Aorta (tissue), 5 donors: ENCODE data around the gene KRT4. TPM values are rescaled to one million over a fixed set of nuclear protein-coding genes. Genes with fewer than 3 reads are reported as not detected.
A peak's percentile ranks its signal among the peaks of the same experiment; 100 is the strongest.
"Not testable (repeated sequence)": the region's sequence is repeated elsewhere in the genome, so short reads cannot be mapped to it uniquely, and the experiment has no call there.

ENCODE experiments used
- ATAC-seq: fragments of 200-7000 bp; cut with Tn5 transposase; one replicate; pipeline ENCODE4 v1.9.1; 2022; ENCODE audit warnings: moderate library complexity; ENCODE audit not compliant: low FRiP score
- DNase-seq, 2 donors: peaks; one replicate each; pipeline ENCODE4 v3.0.0-alpha.2; 2020
- H3K27ac ChIP-seq, 2 donors: one replicate each; pipeline ENCODE4 v1.5.1; 2013; ENCODE audit warnings: low read length in 2 of 2, mild to moderate bottlenecking in 2 of 2, moderate library complexity in 2 of 2, control low read depth in 1 of 2, inconsistent platforms in 1 of 2, low read depth in 1 of 2
- H3K27me3 ChIP-seq, 2 donors: one replicate each; pipeline ENCODE4 v1.6.1; 2013; ENCODE audit warnings: control low read depth in 1 of 2, low read length in 1 of 2, mild to moderate bottlenecking in 1 of 2, moderate library complexity in 1 of 2; ENCODE audit not compliant: insufficient read depth in 2 of 2, control insufficient read depth in 1 of 2
- H3K36me3 ChIP-seq, 2 donors: one replicate each; pipeline ENCODE4 v1.6.1; 2013; ENCODE audit warnings: control low read depth in 1 of 2, low read length in 1 of 2, mild to moderate bottlenecking in 1 of 2; ENCODE audit not compliant: insufficient read depth in 2 of 2, control insufficient read depth in 1 of 2
- H3K4me1 ChIP-seq, 2 donors: one replicate each; pipeline ENCODE4 v1.6.1; 2013; ENCODE audit warnings: low read length in 2 of 2, control low read depth in 1 of 2, mild to moderate bottlenecking in 1 of 2, moderate library complexity in 1 of 2; ENCODE audit not compliant: insufficient read depth in 2 of 2, control insufficient read depth in 1 of 2
- H3K4me3 ChIP-seq, 2 donors: one replicate each; pipeline ENCODE4 v1.5.1; 2013; ENCODE audit warnings: low read length in 2 of 2, control low read depth in 1 of 2, mild to moderate bottlenecking in 1 of 2
- H3K9me3 ChIP-seq: one replicate; pipeline ENCODE4 v1.6.1; 2013; ENCODE audit warnings: mild to moderate bottlenecking, low read length; ENCODE audit not compliant: control insufficient read depth
- WGBS, 2 donors: extraction: QIAGEN DNeasy Blood & Tissue Kit; methylation state at CpG; one replicate each; pipeline ENCODE4 v1.1.7; 2013; 5-methylcytosine and 5-hydroxymethylcytosine counted together
- intact Hi-C, 2 donors: fragments of 100-400 bp; cut with DNase I; formaldehyde crosslinking; loops; one replicate each; pipeline versions ENCODE4 v1.14.2 to v1.15.0; 2022
- polyA plus RNA-seq, 2 donors: library from polyadenylated mRNA; stranded (reverse); fragments of 200-250 nt; gene quantifications; one replicate each; pipeline ENCODE4 v1.2.3, GENCODE V29; 2013
- total RNA-seq, 2 donors: library from RNA; stranded (reverse); fragmentation: NEBNext Ultra II Directional; extraction: Animal tissue kit (Norgen Biotek cat#: 25700); gene quantifications; one replicate each; pipeline ENCODE4 v1.2.1, GENCODE V29; 2021
- donor health status: healthy with polysubstance abuse.
- donor health status: Bipolar disorder and iron deficiency.
- donor health status: DM: no; HTN: no; CAD: no.
- donor health status: DM: no; HTN: no; CAD: no.
- donor health status: DM: yes; HTN: yes; CAD: no.

Gene KRT4
- total and polyA plus RNA-seq, 4 donors = 3.9 to 4.6 TPM; not detected in 2

- Histone ChIP-seq H3K27me3 (no peaks in the 10 kb centered on the region), H3K4me1 (no peaks in the 10 kb centered on the region), H3K36me3 (no peaks in the 10 kb centered on the region), H3K9me3 (no peaks in the 10 kb centered on the region), H3K4me3 (no peak overlapping the region), H3K27ac (no peak overlapping the region)
- whole genome bisulfite sequencing, 2 donors = 58 to 59% methylated on average over 7 of the region's 7 CpGs
- DNase-seq = no peak
- intact Hi-C loops = no loop called here
- peak; percentile 7 for ATAC-seq
These were observed 15.0 kb downstream of the KRT4 start for GRCh38 chr12:52798671-52799504.

DNA sequence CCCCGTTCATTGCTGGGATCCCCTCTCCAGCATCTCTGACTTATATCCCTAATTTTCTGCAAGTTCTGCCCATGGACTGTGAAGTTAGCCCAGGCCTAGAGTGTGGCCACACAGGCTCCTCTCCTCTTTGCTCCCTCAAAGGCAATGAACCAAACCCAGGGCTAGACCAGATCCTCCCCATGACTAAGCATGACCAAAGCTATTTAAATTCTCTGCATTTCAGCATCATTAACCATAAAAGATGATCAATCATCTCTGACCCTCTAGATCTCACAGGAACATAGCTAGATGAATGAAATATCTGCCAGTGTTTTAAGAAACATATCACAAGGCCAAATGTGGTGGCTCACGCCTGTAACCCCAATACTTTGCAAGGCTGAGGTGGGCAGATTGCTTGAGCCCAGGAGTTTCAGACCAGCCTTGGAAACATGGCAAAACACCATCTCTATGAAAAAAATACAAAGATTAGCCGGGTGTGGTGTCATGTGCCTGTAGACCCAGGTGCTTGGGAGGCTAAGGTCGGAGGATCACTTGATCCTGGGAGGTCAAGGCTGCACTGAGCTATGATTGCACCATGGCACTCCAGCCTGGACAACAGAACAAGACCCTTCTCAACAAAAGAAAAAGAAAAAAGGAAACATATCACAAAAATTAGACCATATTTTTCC lies 15.8 kb downstream of the KRT4 start:
- Histone ChIP-seq H3K27ac (no peak overlapping the region), H3K4me3 (no peak overlapping the region), H3K4me1 (no peaks in the 10 kb centered on the region), H3K27me3 (no peaks in the 10 kb centered on the region), H3K9me3 (no peaks in the 10 kb centered on the region), H3K36me3 (no peaks in the 10 kb centered on the region)
- ATAC-seq (no peak), DNase-seq (no peak)
- intact Hi-C loops = no loop called here
- 91 to 95% methylated on average over 4 of the region's 4 CpGs for WGBS, 2 donors

GRCh38 chr12:52797529-52797894 lies 16.4 kb downstream of the KRT4 start:
- intact Hi-C loops = no loop called here
- H3K27me3 ChIP-seq = no peaks in the 10 kb centered on the region
- no peaks in the 10 kb centered on the region for H3K36me3 ChIP-seq
- H3K4me3 ChIP-seq = no peak overlapping the region
- ATAC-seq (no peak), DNase-seq (no peak)
- H3K9me3 ChIP-seq = no peaks in the 10 kb centered on the region
- H3K27ac ChIP-seq = no peak overlapping the region
- H3K4me1 ChIP-seq = no peaks in the 10 kb centered on the region

DNA sequence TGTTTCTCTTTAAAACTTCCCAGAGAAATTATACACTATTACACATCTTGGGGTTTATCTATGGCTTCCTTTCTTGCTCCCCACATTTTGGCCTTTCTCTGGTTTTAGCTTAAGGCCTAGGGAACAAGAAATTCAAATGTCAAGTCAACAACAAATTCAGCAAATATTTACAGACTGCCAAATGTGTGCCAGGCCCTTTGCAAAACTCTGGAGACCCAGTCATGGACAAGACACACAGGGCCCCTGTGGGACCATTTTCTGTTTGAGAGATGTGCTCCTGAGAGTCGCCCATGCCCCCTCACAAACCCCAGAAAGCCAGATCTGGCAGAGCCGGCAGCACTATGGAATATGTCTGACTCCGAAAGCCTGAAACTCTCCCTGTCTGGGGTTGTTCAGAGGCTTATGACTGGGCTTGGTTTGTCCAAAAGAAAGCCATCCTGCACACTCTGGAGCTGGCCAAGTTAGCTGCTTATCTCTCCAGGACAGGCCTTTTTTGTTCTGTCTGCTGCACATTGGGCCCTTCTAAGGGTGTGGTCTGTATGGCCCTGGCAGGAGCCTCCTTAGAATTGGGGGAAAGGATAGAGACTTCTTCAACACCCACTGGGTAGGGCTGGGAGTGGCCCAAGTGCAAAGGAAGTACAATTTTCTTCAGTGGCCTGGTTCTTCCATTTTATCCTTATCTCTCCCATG lies 16.9 kb downstream of the KRT4 start:
- intact Hi-C loops = no loop called here
- H3K27ac ChIP-seq = no peak overlapping the region
- ATAC-seq (no peak), DNase-seq (no peak)
- H3K27me3 ChIP-seq = no peaks in the 10 kb centered on the region
- H3K4me3 ChIP-seq = no peak overlapping the region
- no peaks in the 10 kb centered on the region for H3K4me1 ChIP-seq
- 84 to 87% methylated on average over 3 of the region's 3 CpGs for WGBS, 2 donors
- H3K36me3 ChIP-seq = no peaks in the 10 kb centered on the region
- H3K9me3 ChIP-seq = no peaks in the 10 kb centered on the region

DNA sequence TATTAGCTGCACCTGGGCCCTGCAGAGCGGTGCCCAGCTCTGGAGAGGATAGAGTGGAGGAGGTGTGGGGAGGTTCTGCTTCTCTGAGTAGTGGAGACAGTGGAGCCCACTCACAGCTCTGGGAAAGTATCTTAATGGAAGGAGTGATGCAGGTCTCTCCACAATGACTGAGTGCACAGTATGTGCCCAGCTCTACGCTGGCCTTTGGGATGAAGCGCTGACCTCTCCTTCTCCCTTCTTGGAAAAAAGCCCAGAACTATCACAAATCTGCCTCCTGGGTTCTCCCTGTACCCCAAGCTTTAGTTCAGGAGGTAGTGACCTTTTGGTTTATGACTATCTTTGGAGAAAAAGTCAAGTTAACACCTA lies 17.5 kb downstream of the KRT4 start:
- H3K4me3 ChIP-seq = no peak overlapping the region
- H3K9me3 ChIP-seq = peaks cover 2% of the 10 kb centered on the region
- no peaks in the 10 kb centered on the region for H3K36me3 ChIP-seq
- H3K4me1 ChIP-seq = no peaks in the 10 kb centered on the region
- ATAC-seq (no peak), DNase-seq (no peak)
- H3K27me3 ChIP-seq = no peaks in the 10 kb centered on the region
- intact Hi-C loops = no loop called here
- no peak overlapping the region for H3K27ac ChIP-seq
- 97 to 98% methylated on average over 3 of the region's 3 CpGs for WGBS, 2 donors

- WGBS, 2 donors = 91 to 92% methylated on average over 17 of the region's 17 CpGs
- Histone ChIP-seq H3K36me3 (no peaks in the 10 kb centered on the region), H3K9me3 (peaks cover 3% of the 10 kb centered on the region), H3K27me3 (no peaks in the 10 kb centered on the region), H3K27ac (no peak within 1 kb of the TSS), H3K4me1 (no peaks in the 10 kb centered on the region), H3K4me3 (no peak within 1 kb of the TSS)
- ATAC-seq (no peak), DNase-seq (no peak)
- intact Hi-C loops = no loop called here
These were observed 18.1 kb downstream of the KRT4 start, which contains the start of gene KRT3 for GRCh38 chr12:52795694-52796428. KRT3 (minus strand) TSS chr12:52796117; CDS start chr12:52796042, 75 bp downstream.

GRCh38 chr12:52795332-52795674 lies 18.6 kb downstream of the KRT4 start:
- ATAC-seq, H3K36me3 ChIP-seq, H3K27me3 ChIP-seq, H3K4me1 ChIP-seq, H3K4me3 ChIP-seq, intact Hi-C loops, H3K27ac ChIP-seq, H3K9me3 ChIP-seq, DNase-seq: not testable (repeated sequence)
- 99 to 100% methylated on average over 2 of the region's 2 CpGs for WGBS, 2 donors

- 90% methylated on average over 5 of the region's 5 CpGs for WGBS, 2 donors
These were observed 19.2 kb downstream of the KRT4 start for GRCh38 chr12:52794479-52795331.

More at GRCh38 chr12:52794479-52795331, 19.2 kb downstream of the KRT4 start:
- no peak overlapping the region for H3K4me3 ChIP-seq
- no peaks in the 10 kb centered on the region for H3K27me3 ChIP-seq
- no peaks in the 10 kb centered on the region for H3K4me1 ChIP-seq
- H3K27ac ChIP-seq = no peak overlapping the region
- peaks cover 3% of the 10 kb centered on the region for H3K9me3 ChIP-seq
- intact Hi-C loops = no loop called here
- no peaks in the 10 kb centered on the region for H3K36me3 ChIP-seq
- no peak for DNase-seq
- ATAC-seq = no peak
